SJCRH30 (cell line): ENCODE results near the gene ECHDC3. TPM values are rescaled to one million over a fixed set of nuclear protein-coding genes. Genes with fewer than 3 reads are reported as not detected.
A peak's percentile ranks its signal among the peaks of the same experiment; 100 is the strongest.

Source experiments
- DNase-seq, 2 experiments: peaks; one replicate each; pipeline ENCODE4 v3.0.0-alpha.2; 2015 to 2020
- H3K27ac ChIP-seq: fragments of 250-450 bp; sonication (Bioruptor Pico); 2 replicates; pipeline ENCODE4 v1.5.1; 2020; ENCODE audit warnings: mild to moderate bottlenecking, moderate library complexity
- H3K27me3 ChIP-seq: fragments of 250-450 bp; sonication (Bioruptor Pico); 2 replicates; pipeline ENCODE4 v1.5.1; 2020; ENCODE audit warnings: mild to moderate bottlenecking, moderate library complexity
- H3K36me3 ChIP-seq: fragments of 250-450 bp; sonication (Bioruptor Pico); 2 replicates; pipeline ENCODE4 v1.5.1; 2020; ENCODE audit warnings: mild to moderate bottlenecking, moderate library complexity
- H3K4me1 ChIP-seq: fragments of 250-450 bp; sonication (Bioruptor Pico); 2 replicates; pipeline ENCODE4 v1.5.1; 2020; ENCODE audit warnings: mild to moderate bottlenecking, moderate library complexity
- H3K4me3 ChIP-seq: fragments of 250-450 bp; sonication (Bioruptor Pico); 2 replicates; pipeline ENCODE4 v1.5.1; 2020; ENCODE audit warnings: mild to moderate bottlenecking, moderate library complexity
- H3K9me3 ChIP-seq: fragments of 250-450 bp; sonication (Bioruptor Pico); replicated peaks from 2 replicates; pipeline ENCODE4 v1.5.1; 2020; ENCODE audit warnings: mild to moderate bottlenecking, moderate library complexity
- total RNA-seq: library from RNA; depleted of rRNA; stranded (reverse); fragments of >200 nt; shearing (Covaris generic); gene quantifications from 2 replicates; pipeline ENCODE4 v1.2.3, GENCODE V29; 2014; rRNA removed

The ECHDC3 gene
- total RNA-seq, 1 experiment from 2014 or later = not detected

DNA sequence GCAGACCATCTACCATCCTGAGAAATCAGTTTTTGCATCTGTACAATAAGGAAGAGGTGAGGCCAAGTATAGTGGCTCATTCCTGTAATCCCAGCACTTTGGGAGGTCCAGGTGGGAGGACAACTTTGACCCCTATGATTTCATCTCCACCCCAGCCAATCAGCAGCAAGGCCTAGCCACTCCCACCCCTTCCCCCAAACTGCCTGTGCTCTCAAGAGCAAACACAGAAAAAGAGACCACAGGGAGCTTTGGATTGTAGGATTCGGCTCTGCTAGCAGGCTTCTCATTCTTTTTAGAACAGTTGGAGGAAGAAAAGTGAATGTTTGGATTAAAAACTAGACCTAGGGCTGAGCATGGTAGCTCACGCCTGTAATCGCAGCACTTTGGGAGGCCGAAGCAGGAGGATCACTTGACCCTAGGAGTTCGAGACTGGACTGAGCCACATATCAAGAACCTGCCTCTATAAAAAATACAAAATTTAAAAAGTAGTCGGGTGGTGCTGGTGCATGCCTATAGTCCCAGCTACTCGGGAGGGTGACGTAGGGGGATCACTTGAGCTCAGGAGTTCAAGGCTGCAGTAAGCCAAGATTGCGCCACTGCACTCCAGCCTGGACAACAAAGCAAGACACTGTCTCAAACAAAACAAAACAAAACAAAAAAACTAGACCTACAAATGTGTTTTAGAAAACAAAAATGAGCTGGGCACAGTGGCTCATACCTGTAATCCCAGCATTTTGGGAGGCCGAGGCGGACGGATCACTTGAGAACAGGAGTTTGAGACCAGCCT is 55.9 kb downstream of the ECHDC3 start:
- H3K27ac ChIP-seq = no peak overlapping the region
- no peaks in the 10 kb centered on the region for H3K4me1 ChIP-seq
- H3K4me3 ChIP-seq = no peak overlapping the region
- no peaks in the 10 kb centered on the region for H3K9me3 ChIP-seq
- H3K27me3 ChIP-seq = no peaks in the 10 kb centered on the region
- H3K36me3 ChIP-seq = no peaks in the 10 kb centered on the region
- DNase-seq = no peak

DNA sequence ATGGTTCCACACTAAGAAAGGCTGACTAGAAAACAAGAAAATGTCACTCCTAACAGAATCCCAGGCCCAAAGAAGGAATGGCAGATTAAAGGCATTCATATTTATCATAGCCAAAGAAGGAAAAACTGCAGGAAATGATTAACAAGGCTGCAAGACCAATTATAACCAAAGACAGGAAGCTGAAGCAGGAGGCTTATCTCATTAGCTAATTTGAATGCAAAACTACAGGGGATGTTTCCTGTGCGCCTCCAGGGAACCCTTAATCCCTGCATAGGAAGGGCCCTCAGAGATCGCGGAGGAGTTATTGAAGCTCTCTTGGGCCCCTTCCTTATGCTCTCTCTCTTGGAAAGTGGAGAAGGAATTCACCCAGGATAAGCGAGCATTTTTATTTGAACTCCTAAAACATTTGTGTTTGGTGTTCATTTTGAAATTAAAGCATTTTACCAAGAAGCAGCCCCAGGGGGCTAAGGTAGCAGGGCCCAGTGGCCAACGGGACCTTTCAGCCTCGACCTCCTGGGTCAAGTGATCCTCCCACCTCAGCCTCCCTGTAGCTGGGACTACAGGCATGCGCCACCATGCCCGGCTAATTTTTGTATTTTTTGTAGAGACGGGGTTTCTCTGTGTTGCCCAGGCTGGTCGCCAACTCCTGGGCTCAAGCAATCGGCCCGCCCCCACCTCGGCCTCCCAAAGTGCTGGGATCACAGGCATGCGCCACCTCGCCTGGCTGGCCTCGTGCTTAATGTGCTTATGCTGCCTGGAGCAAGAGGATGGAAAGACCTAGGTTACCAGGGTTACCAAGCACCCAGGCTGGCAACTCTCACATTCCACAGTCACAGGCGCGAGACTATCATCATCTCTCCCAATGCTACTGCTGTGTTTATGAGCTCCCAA is 56.9 kb downstream of the ECHDC3 start:
- Histone ChIP-seq H3K27ac (no peak overlapping the region), H3K36me3 (no peaks in the 10 kb centered on the region), H3K27me3 (no peaks in the 10 kb centered on the region), H3K9me3 (no peaks in the 10 kb centered on the region), H3K4me3 (no peak overlapping the region), H3K4me1 (no peaks in the 10 kb centered on the region)
- DNase-seq = no peak

DNA sequence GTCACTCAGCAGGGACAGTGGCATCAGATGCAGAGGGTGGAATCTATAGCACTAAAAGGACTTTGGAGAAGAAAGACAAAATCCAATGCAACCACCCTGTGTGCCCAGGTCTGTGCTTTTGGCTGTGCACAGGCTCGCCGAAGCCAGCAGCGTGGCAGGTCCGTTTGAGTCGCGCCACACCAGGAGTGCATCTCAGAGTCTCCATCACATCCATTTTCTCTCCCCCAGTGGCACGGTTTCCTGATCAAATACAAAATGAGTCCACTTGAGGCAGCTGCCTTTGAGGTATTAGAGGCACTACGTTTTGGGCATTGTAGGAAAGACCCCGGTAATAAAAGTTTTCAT is 57.5 kb downstream of the ECHDC3 start:
- no peaks in the 10 kb centered on the region for H3K9me3 ChIP-seq
- DNase-seq = no peak
- H3K27ac ChIP-seq = no peak overlapping the region
- no peak overlapping the region for H3K4me3 ChIP-seq
- H3K27me3 ChIP-seq = no peaks in the 10 kb centered on the region
- H3K4me1 ChIP-seq = no peaks in the 10 kb centered on the region
- H3K36me3 ChIP-seq = no peaks in the 10 kb centered on the region

- no peaks in the 10 kb centered on the region for H3K27me3 ChIP-seq
- DNase-seq = no peak
- no peak overlapping the region for H3K4me3 ChIP-seq
- H3K36me3 ChIP-seq = no peaks in the 10 kb centered on the region
- H3K9me3 ChIP-seq = no peaks in the 10 kb centered on the region
- no peaks in the 10 kb centered on the region for H3K4me1 ChIP-seq
- no peak overlapping the region for H3K27ac ChIP-seq
Observed at GRCh38 chr10:11804336-11804735, 62.2 kb downstream of the ECHDC3 start.

DNA sequence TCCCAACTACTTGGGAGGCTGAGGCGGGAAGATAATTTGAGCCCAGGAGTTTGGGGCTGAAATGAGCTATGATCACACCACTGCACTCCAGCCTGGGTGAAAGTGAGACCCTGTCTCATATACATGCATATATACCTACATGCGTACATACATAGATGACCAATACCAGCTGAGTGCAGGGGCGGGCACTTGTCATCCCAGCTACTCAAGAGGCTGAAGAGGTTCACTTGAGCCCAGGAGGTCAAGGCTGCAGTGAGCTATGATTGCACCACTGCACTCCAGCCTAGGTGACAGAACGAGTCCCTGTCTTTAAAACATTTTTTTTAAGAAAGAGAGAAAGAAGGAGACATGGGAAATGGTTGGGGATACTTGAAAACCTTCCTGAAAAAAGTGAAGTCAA is 63.6 kb downstream of the ECHDC3 start:
- peaks cover 7% of the 10 kb centered on the region; the same call in 1 of the 2 replicates for H3K4me1 ChIP-seq
- H3K36me3 ChIP-seq = no peaks in the 10 kb centered on the region
- DNase-seq = no peak
- no peak overlapping the region for H3K27ac ChIP-seq
- H3K4me3 ChIP-seq = no peak overlapping the region
- no peaks in the 10 kb centered on the region for H3K9me3 ChIP-seq
- no peaks in the 10 kb centered on the region for H3K27me3 ChIP-seq

DNA sequence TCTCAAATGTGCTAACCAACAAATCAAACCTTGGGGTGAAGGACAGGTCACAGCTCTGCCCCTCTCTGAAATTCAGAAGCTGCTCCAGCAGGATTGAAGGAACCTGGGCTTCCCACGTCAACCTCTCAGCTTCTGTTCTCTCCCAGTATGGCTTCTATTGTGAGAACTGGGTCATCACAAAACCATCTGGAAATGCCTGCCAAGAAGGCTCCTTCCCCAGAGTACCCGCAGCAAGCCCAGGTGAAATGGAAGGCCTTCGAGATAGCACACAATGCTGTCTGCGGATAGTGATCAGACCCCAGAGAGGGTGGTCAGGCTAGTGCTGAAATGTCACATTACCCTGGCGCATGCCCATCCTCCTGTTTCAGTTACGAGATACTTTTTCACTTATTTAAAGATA is 64.5 kb downstream of the ECHDC3 start:
- no peak overlapping the region for H3K4me3 ChIP-seq
- no peak for DNase-seq
- peaks cover 12% of the 10 kb centered on the region; the same call in 1 of the 2 replicates for H3K4me1 ChIP-seq
- no peaks in the 10 kb centered on the region for H3K9me3 ChIP-seq
- no peaks in the 10 kb centered on the region for H3K36me3 ChIP-seq
- H3K27ac ChIP-seq = no peak overlapping the region
- no peaks in the 10 kb centered on the region for H3K27me3 ChIP-seq

GRCh38 chr10:11808808-11809207 is 66.6 kb downstream of the ECHDC3 start:
- no peak overlapping the region for H3K27ac ChIP-seq
- DNase-seq = no peak
- H3K9me3 ChIP-seq = no peaks in the 10 kb centered on the region
- H3K4me3 ChIP-seq = no peak overlapping the region
- H3K36me3 ChIP-seq = no peaks in the 10 kb centered on the region
- no peaks in the 10 kb centered on the region for H3K27me3 ChIP-seq
- peaks cover 17% of the 10 kb centered on the region for H3K4me1 ChIP-seq

DNA sequence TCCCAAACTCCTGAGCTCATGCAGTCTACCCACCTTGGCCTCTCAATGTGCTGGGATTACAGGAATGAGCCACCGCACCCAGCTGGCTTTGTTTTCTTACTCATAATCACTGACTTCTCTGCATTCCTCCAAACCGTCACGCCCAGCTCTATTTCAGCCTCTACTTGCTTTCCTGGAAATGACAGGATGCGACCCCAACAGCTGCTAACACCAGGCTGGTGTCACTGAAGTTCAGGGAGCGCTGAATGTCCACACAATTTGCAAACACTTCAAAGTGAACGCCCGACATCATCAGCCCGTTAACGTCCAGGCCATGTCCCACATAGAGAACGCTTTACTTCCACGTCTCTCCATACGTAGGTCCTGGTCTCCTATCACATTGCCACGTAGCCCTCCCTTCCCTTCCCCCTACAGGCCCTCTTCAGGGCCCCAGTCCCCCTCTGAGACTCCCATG is 68.2 kb downstream of the ECHDC3 start:
- DNase-seq = peak; percentile 91 to 93
- Histone ChIP-seq H3K27ac (peak overlapping the region; percentile 88), H3K9me3 (no peaks in the 10 kb centered on the region), H3K4me1 (peaks cover 17% of the 10 kb centered on the region), H3K27me3 (no peaks in the 10 kb centered on the region), H3K4me3 (peak overlapping the region; percentile 39), H3K36me3 (no peaks in the 10 kb centered on the region)

DNA sequence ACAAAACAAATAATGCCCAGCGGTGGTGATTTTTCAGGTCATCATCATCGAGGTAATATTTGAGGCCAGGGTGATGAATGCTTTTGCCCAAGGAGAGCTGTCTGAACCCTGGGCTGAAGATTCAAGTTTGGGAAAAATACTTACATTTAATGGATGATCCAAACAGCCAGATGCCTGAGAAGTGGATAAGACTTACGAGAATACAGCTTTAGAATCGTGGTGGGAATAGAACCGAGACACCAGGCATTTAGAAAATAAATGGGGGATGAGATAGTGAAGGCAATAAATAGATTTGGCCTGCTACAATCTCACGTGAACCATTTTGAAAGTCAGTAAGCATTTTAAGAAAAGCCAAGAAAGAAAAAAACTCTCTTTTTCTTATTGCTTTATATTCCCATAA is 68.8 kb downstream of the ECHDC3 start:
- Histone ChIP-seq H3K9me3 (no peaks in the 10 kb centered on the region), H3K36me3 (no peaks in the 10 kb centered on the region), H3K27me3 (no peaks in the 10 kb centered on the region), H3K4me3 (peak overlapping the region; percentile 39), H3K27ac (peak overlapping the region; percentile 88), H3K4me1 (peaks cover 17% of the 10 kb centered on the region)
- no peak for DNase-seq

DNA sequence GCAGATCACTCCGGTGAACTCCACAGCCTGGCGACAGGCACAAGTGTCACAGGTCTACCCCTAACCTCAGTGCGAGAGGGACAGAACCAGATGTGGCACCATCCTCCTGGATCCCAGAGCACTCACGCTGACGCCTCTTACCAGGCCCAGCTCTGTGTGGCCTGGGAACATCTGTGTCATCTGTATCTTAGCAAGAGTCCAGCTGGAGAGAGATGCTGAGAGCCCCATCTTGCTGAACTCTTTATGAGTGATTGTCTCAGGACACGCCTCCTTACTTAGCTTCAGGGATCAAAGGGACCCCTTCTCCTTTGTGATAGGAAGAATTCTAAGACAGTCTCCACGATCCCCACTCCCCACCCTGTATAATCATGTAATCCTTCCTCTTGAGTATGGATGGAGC is 71.0 kb downstream of the ECHDC3 start:
- H3K4me1 ChIP-seq = peaks cover 17% of the 10 kb centered on the region
- no peak overlapping the region for H3K27ac ChIP-seq
- DNase-seq = no peak
- no peaks in the 10 kb centered on the region for H3K9me3 ChIP-seq
- no peaks in the 10 kb centered on the region for H3K27me3 ChIP-seq
- H3K36me3 ChIP-seq = no peaks in the 10 kb centered on the region
- H3K4me3 ChIP-seq = no peak overlapping the region

Other genes starting within 250 kb of the ECHDC3 start
- 15.2 and 17.2 TPM in 2 replicates for gene USP6NL, start 130.7 kb upstream of the ECHDC3 start, total RNA-seq
- 10.7 and 14.6 TPM in 2 replicates for gene PROSER2, start 81.0 kb downstream of the ECHDC3 start, total RNA-seq